HG02678 (cell line): ENCODE results near the gene CLDN6.

Source experiments
- ATAC-seq: cut with Tn5 transposase; IDR thresholded peaks from one replicate; pipeline ENCODE4 v1.9.1; 2021; ENCODE audit warnings: mild to moderate bottlenecking, moderate library complexity; ENCODE audit not compliant: unreplicated experiment

Gene CLDN6

DNA sequence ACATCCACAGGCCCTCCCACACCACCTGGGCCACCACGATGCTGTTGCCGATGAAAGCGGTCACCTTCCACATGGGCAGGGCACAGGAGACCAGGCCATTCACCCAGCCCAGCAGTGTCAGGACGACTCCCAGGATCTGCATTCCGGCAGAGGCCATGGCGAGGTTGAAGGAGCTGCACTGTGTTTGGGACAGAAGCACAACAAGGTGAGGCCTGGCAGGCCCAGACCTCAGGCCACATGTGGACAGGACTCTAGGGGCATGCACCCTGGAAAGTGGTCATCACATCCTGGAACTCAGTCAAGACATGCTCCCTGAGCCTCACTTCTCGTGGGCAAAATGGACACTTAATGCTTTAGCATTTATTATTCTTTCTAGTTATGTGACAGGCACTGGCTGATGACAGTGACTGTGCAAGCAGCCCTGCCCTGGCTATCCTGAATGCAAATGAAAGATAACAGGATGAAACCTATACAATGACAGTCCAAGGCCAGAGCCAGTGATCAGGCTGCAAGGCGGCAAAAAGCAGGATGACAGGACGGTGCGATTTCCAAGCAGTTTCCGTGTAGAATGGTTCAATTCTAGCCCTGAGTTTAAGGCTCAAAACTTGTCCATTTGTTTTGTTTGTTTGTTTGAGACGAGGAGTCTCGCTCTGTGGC, 2.0 kb downstream of the CLDN6 start:
- ATAC-seq = no peak

DNA sequence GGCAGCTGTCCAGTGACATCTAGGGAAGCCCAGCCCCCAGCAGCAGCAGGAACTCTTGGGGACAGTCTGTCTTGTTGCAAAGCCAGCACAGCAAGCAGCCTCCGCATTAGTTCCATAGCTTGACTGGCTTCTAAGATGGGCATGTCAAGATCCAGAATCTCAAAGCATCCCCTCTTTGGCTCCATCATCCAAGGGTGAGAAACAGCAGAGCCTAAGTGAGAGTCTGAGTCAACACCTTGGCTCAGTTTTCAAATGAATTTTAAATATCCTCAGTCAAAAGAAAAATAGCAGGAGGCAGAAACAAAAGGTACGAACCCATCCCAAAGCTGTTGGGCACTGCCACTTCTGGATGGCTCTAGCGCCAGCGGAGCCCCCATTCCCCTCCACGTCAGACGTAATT, 3.0 kb downstream of the CLDN6 start:
- ATAC-seq = no peak

DNA sequence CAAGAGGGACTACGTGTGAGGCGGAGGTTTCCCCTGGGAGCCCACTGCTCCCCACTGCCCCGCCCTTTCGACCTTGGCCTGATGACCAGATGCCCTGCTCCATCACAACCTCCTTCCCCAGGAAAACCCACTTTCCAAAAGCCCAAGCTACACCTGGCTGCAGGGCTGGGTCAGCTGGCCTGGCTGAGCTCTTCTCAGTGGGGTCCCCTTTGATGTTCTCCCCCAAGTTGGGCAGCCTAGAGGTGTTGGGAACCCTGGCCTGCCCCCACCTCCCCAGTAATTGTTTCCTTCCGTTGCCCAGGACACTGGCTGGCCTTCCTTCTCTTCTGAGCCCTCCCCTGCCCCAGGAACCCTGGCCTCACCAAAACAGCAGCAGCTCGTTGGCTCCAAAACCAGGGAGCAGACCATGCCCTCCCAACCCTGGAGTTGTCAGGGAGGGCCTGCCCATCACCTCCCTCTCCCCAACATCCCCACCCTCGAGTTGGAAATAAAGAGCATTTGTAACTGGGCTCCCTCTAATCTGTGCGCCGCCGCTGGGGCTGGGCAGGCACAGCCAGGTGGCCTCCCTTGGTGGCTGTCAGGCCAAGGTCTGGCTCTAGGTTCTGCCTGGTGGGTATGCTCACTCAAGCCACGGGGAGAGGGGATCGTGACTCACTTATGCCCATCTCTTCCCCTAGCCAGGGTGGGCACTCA, 3.8 kb downstream of the CLDN6 start:
- ATAC-seq = no peak

DNA sequence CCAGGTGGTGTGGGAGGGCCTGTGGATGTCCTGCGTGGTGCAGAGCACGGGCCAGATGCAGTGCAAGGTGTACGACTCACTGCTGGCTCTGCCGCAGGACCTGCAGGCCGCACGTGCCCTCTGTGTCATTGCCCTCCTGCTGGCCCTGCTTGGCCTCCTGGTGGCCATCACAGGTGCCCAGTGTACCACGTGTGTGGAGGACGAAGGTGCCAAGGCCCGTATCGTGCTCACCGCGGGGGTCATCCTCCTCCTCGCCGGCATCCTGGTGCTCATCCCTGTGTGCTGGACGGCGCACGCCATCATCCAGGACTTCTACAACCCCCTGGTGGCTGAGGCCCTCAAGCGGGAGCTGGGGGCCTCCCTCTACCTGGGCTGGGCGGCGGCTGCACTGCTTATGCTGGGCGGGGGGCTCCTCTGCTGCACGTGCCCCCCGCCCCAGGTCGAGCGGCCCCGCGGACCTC, 4.5 kb downstream of the CLDN6 start:
- no peak for ATAC-seq

DNA sequence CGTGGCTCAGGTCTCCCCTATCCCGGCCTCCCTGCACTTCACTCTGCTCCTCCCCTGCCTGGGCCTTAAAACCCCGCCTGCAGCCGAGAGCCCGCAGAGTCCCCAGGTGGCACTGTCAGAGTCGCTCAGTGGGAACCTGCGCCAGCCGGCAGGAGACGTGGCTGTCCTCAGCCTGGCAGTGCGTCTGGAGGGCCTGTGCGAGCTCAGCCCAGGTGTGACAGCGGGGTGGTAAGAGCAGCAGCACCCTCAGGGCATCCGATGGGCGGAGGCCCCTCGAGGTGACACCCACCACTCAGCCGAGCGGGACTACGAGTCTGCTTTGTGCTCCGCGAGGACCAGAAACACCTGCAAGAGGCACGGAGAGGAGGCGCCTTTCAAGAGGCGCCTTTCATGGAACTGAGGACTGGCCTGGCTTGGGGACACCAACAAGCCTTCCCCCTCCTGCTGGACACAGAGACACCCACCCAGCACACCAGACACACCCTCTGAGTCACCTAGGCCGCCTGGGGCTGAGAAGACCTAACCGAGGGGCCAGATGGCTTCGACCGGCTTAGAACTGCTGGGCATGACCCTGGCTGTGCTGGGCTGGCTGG, 5.1 kb downstream of the CLDN6 start, which contains the start of gene CLDN9:
CLDN9 (plus strand) TSS at position 96 of the 593 bp plus-strand sequence; CDS start at position 536, 440 bp downstream.
- ATAC-seq = no peak

DNA sequence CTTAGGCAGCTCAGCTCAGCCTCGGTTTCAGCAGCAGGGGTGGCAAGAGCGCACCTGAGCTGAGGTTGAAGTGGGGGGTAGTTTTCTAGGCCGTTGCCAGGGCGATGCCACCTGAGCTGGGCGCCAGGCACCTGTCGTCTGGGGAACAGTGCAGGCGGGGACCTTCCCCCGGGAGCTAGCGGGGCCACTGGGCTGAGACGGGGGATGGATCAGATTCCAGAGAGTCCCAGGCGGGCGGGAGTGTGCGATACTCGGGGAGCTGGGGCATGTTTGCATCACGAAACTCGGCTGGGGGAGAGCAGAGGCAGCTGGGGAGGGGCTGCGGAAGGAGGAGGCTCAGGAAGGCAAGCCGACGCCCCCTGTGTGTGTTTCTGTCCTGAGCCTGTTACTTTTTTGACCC, 5.7 kb downstream of the CLDN6 start:
- no peak for ATAC-seq

DNA sequence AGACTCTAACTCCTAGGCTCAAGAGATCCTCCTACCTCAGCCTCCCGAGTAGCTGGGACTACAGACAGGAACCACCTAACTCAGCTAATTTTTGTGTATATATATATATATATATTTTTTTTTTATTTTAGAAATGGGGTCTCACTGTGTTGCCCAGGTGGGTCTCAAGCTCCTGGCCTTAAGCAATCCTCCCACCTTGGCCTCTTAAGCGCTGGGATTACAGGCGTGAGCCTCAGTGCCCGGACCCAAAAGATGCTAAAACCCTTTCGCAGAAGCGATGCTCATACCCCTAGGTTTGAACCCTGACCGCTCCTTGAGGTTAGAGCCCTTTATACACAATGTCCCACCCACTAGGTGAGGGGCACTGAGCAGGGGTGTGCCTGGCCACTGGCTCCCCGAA, 7.5 kb downstream of the CLDN6 start:
- no peak for ATAC-seq

DNA sequence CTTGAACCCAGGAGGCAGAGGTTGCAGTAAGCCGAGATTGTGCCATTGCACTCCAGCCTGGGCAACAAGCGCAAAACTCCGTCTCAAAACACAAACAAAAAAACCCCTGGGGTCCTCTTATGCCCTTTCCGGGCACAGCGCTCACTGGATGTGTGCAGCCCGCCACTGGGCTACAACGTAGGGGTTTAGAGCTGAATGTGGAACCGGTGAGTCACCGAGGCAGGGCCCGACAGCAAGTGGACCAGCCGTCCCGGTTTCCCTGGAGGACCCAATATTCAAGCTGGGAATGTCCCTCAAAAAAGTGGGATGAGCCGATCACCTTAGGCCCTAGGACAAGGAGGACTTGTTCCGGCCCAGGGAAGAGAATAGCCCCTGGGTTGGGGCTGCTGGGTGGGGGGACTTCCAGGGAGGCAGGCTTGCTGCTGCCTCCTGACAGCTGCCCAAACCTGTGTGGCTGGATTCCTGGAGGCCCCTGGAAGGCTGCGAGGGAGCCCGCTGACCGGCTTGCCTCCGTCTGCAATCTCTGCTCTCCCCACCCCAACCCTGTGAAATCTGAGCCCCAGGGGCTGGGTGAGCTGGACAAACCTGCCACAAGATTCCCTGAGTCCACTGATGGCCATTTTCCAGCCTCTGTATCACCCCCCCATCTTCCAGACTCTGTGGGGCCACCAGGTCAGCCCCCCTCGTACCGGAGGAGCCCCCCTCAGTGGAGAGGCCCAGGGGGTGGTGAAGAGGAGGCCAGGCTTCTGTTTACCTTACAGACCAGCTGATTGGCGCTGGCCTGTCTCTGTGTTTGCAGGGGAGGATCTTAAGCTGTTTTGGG, 8.2 kb downstream of the CLDN6 start:
- no peak for ATAC-seq

DNA sequence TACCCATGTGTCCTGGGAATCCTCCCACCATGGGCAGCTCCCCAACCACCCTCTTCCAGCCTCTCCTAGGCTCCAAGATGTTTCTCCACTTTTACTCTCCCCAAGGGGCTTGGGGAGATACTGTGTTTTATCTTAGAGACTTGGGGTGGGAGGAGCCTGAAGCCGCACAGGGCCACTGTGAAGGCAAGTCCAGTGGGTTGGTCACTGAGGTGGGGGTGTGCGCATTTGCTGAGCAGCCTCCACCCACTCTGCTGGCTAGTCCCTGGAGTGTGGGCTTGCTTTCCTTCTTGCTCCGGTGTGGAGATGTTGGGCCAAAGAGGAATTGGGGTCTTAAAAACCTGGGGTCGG, 9.3 kb downstream of the CLDN6 start:
- ATAC-seq = no peak

DNA sequence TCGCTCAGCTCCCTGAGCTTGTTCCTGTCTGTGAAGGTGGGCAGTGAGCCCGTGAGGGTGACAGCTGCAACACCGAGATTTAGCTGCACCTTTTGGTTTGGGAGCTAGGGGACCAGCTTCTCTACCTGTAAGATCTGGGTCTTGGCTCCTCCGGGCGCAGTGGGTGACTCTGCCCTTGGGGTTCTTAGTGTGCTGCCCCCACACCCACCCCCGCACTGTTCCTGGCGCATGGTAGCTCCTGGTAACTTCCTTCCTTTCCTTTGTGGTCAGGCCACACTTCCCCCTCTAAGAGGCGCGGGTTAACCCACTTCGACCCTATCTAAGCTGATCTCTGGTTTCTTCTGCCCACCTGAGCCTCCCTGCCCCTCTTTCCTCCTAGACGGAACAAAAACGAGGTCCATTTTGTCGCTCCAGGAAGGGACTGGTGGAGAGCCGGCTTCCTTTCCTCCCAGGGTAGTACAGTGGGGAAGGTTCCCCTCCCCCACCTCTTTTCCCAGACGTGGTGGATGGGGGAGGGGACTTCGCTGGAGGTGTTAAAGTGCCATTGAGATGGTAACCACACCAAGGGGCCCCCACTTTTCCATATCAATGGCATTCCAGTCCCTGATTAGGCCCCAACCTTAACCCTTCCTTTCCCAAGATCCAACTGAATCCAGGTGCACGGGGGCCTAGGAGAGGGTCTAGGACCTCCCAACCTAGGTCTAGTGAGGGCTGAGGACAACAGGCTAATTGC, 9.9 kb downstream of the CLDN6 start:
- ATAC-seq = no peak

DNA sequence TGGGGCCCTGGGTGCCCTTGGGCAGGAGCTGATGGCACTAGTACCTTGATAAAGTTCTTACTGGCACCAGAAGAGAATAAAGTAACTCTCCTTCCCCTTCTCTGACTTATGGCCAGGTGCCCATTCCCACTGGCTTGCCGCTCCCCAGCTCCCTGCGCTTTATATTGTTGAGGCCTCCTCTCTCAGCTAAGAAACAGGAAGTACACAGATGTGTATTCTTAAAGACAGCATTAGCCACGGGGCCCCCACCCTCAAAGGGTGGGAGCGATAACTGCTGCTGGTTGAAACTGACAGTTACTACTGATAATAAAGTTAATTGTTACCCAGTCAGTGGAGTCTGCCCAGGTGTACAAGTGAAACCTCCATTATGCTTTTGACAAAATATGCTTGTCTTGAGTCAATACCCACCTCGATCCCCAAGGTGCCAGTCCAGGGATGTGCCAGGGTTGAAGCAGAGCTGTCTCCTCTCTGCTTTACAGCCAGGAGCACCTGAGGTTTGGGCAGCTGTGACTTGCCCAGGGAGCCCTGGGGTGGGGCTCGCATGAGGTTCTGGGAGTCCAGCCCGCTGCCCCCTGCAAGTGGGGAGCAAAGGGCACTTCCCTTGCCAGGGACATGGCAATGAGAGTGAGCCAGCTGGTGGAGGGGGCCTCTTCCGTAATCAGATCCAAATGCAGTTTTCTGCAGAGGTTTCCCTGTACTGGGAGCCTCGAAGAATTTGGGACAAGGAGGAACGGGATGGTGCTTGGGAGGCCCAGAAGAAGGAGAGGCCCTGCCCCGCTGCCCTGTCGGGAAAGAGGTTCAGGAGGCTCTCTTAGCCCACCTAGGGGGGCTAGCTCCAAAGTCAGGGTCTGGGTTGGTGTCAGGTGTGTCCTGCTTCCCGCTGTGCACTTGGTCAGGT, 10.7 kb downstream of the CLDN6 start:
- ATAC-seq = no peak

DNA sequence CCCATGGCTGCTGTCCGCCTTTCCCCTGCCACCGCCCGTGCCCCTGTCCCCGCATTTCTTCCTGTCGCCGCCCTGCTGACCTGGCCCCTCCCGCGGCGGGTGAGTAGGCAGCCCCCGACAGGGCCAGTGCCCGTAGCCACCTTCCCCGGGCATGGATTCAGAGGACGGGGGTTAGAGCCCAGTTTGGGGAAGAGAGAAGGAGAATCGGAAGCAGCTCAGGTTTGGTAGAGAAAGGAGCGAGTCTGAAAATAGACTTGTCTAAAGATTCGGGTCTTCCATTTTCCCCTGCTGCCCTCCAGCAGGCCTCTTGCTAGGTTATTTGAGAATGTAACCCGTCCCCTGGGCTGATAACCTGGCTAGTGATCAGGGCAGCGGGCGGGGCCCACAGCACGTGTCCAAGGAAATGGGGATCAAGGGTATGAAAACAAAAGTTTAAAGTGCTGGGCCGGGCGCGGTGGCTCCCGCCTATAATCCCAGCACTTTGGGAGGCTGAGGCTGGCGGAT, 13.2 kb downstream of the CLDN6 start:
- peak; percentile 5 for ATAC-seq

DNA sequence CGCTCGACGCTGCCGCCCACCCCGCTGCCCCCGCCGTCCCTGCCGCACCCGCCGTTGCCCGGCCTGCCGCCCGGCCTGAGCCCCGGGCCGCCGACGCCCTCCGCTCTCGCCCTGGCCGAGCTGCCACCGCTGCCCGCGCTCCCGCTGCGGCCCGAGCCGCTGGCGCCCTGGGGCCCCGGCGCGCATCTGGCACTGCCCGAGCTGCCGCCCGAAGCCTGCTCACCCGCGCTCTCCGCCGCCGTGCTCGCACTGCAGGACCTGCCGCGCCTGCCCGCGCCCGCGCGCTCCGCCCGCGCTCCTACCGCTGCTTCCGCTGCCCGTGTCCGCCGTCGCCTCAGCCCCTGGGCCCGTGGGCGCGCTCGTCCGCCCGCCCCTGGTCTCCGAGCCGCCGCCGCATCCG, 13.7 kb downstream of the CLDN6 start:
- no peak for ATAC-seq

DNA sequence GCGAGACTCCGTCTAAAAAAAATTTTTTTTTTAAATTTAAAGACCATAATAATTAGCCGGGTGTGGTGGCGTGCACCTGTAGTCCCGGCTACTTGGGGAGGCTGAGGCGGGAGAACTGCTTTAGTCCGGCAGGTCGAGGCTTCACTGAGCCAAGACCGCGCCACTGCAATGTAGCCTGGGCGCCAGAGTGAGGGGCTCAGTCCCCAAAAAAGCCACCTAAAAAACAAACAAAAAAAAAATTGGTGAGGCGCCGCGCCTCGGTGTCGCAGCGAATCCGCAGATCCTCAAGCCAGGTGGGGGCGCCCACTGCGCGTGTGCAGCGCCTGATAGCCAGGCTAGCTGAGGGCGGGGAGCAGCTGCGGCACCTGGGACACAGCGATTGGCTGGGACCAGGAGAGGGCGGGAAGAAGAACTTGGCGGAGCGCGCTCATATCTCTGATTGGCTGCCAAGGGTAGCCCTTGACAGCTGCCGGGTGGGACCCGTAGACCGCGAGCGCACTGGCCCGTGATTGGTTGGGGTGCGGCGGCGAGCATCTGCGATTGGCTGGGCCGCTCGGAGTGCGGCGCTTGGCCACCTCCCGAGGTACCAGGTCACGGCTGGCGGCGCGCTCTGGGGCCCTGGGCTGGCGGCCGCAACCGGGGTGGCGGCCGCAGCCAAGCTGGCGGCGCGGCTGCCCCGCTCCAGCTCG, 14.3 kb downstream of the CLDN6 start:
- peak; percentile 92 for ATAC-seq

DNA sequence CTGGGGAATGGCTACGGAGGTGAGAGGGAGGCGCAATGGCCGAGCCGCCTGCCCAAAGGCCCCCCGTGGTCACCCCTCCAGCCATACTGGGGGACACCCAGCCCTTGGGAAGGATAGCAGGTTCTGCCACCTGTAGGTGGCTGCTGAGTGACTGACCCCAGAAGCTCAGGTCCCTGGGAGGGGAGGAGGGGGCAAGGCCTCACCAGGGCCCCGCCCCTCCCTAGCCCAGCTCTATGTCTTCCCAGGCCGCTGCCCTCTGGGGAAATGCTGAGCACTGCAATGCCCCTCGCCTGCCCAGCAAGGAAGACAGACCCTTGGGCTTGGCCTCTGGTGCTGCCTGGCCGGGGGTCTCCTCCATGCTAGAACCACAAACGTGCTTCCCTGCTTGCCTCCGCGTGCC, 16.7 kb downstream of the CLDN6 start:
- no peak for ATAC-seq

DNA sequence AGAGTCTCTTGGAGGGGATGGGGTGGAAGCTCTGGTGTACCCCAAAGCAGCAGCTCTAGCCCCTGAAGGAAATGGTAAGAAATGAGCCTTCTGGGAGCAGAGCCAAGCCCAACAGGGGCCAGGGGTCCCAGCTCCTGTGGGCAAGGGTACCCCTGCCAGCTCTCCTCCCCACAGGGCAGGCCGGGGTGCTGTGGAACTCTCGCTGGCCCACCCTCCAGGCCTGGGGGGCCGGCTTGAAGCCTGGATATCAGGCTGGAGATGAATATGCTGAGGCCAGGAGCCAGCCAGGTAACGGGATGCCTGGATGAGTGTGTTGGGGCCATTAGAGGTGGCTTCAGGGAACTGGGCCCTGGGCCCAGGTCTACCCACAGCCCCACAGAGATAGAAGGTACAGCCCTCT, 17.4 kb downstream of the CLDN6 start:
- no peak for ATAC-seq

DNA sequence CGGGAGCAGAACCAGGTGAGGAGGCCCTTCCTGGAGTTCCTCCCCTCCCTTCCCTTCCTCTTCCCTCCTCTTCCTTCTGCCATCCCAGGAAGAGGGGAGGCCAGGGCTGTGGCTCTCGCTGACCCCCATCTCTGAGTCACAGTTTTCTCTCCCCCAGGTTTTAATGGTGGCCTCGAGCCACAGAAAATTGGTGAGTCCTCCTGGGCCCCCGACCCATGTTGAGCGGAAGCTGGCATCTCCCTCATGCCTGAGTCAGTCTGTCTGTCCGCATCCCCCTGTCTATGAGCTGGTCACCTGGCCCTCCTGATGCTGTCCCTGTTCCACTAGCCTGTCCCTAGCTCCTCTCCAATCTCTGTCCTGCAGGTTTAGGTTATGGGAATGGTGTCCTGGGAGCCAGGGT, 18.1 kb downstream of the CLDN6 start:
- ATAC-seq = no peak

DNA sequence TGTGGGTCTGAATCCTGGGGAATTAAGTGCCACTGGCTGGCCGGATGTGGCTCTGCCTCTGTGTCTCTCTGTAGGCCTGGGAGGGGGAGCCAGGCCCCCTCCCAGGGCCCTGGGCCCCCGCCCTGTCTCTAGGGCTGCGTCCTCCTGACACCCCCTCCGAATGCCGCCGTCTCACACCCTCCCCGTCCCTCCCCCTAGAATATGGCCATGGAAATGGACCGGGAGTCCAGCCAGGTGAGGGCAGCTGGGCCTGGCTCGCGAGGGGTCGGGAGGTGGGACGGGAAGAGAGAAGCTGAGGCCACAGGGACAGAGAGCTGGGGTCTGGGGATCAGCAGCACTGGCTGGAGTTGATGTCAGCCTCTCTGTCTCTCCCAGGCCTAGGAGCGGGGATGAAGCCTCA, 21.7 kb downstream of the CLDN6 start:
- ATAC-seq = no peak
